Measurements from ENCODE around the gene METRN.
"Not testable (repeated sequence)": the region's sequence is repeated elsewhere in the genome, so short reads cannot be mapped to it uniquely, and the experiment has no call there.

METRN gene

GRCh38 chr16:734208-734980 is 19.5 kb downstream of the METRN start:
- in situ Hi-C loops (cut with MboI; ENCODE audit: low sequenced_read_pairs) = no loop called here

- in situ Hi-C loops (cut with MboI; ENCODE audit: low sequenced_read_pairs) = no loop called here
These were observed 20.3 kb downstream of the METRN start for GRCh38 chr16:734981-735881.

GRCh38 chr16:735982-736453 is 21.1 kb downstream of the METRN start:
- in situ Hi-C loops (cut with MboI; ENCODE audit: low sequenced_read_pairs) = no loop called here

GRCh38 chr16:736936-737481 is 22.1 kb downstream of the METRN start:
- in situ Hi-C loops (cut with MboI; ENCODE audit: low sequenced_read_pairs) = no loop called here

- in situ Hi-C loops (cut with MboI; ENCODE audit: low sequenced_read_pairs) = no loop called here
These were observed 24.9 kb downstream of the METRN start for GRCh38 chr16:739560-740458.

GRCh38 chr16:740459-740763 is 25.5 kb downstream of the METRN start:
- in situ Hi-C loops (cut with MboI; ENCODE audit: low sequenced_read_pairs) = no loop called here

GRCh38 chr16:740764-741505 is 26.0 kb downstream of the METRN start, which contains the start of gene CIAO3:
CIAO3 (minus strand) TSS chr16:740997; CDS start chr16:740985, 12 bp downstream.
- in situ Hi-C loops (cut with MboI; ENCODE audit: low sequenced_read_pairs) = no loop called here

- in situ Hi-C loops (cut with MboI; ENCODE audit: low sequenced_read_pairs) = no loop called here
These were observed 27.2 kb downstream of the METRN start for GRCh38 chr16:741986-742629.

- in situ Hi-C loops (cut with MboI; ENCODE audit: low sequenced_read_pairs) = not testable (repeated sequence)
These were observed 28.0 kb downstream of the METRN start for GRCh38 chr16:742894-743293.

GRCh38 chr16:743794-744500 is 29.0 kb downstream of the METRN start:
- in situ Hi-C loops (cut with MboI; ENCODE audit: low sequenced_read_pairs) = no loop called here

GRCh38 chr16:745739-746138 is 30.8 kb downstream of the METRN start:
- in situ Hi-C loops (cut with MboI; ENCODE audit: low sequenced_read_pairs) = no loop called here

GRCh38 chr16:746637-747036 is 31.7 kb downstream of the METRN start:
- in situ Hi-C loops (cut with MboI; ENCODE audit: low sequenced_read_pairs) = no loop called here

- in situ Hi-C loops (cut with MboI; ENCODE audit: low sequenced_read_pairs) = no loop called here
These were observed 33.2 kb downstream of the METRN start for GRCh38 chr16:747978-748746.

- in situ Hi-C loops (cut with MboI; ENCODE audit: low sequenced_read_pairs) = no loop called here
These were observed 34.1 kb downstream of the METRN start for GRCh38 chr16:749010-749409.

- in situ Hi-C loops (cut with MboI; ENCODE audit: low sequenced_read_pairs) = no loop called here
These were observed 35.6 kb downstream of the METRN start for GRCh38 chr16:750485-750884.

- in situ Hi-C loops (cut with MboI; ENCODE audit: low sequenced_read_pairs) = no loop called here
These were observed 36.5 kb downstream of the METRN start for GRCh38 chr16:751152-752006.

GRCh38 chr16:752007-752312 is 37.0 kb downstream of the METRN start:
- in situ Hi-C loops (cut with MboI; ENCODE audit: low sequenced_read_pairs) = no loop called here

All from hTERT RPE-1 (cell line).